CD4-positive, alpha-beta T cell treated with Interleukin-10 for 1 hour (primary cell): ENCODE data around the gene CTCFL.
"Not testable (repeated sequence)": the region's sequence is repeated elsewhere in the genome, so short reads cannot be mapped to it uniquely, and the experiment has no call there.

Experiments
- DNase-seq: peaks from one replicate; pipeline ENCODE4 v3.0.0-alpha.2; 2020

The CTCFL gene

GRCh38 chr20:57478176-57478575 is 46.8 kb downstream of the CTCFL start:
- no peak for DNase-seq

GRCh38 chr20:57476641-57477461 is 48.1 kb downstream of the CTCFL start:
- DNase-seq: no peak

GRCh38 chr20:57476084-57476526 is 48.8 kb downstream of the CTCFL start:
- DNase-seq: no peak

DNA sequence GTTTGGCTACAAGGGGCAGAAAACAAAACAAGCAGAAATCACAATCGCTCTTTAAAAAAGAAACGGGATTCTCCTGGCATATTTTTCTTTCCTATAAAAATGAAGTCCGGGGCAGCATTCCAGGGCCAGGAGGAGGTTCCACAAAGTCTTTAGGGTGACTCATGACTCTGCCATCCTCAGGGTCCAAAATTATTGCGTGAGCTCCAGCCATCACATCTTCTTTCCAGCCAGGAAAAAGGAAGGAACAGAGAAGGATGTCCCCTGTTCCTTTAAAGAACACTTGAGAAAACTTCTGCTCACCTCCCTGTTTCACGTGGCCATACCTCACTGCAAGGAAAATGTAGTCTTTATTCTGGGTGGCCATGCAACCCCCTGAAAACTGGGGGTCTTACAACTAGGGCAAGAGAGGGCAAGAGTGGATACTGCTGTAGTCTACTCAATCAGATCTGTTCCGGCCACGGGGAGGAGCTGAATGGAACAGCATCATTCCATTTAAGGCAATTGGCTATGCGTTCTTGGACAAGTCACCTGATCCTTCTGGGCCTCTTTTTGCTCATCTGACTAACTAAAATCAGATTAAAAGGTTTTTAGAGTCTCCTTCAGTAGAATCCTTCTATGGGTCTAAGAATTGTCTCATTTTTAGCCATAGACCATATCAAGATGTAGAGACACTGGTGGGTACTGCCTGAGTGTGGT is 49.4 kb downstream of the CTCFL start:
- no peak for DNase-seq

GRCh38 chr20:57474816-57475215 is 50.1 kb downstream of the CTCFL start:
- no peak for DNase-seq

DNA sequence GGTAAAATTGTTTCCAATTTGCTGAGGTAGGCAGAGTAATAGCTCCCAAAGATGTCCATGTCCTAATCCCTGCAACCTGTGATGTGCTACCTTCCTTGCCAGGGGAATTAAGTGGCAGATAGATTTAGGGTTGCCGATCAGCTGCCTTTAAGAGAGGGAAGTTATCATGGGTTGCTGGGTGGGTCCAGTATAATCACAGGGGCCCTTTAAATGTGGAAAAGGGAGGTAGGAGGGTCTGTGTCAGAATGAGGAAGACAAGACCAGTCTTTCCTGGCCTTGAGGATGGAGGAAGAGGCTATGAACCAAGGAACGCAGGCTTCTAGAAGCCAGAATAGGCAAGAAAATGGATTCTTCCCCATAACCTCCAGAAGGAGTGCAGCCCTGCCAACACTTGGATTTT is 50.7 kb downstream of the CTCFL start:
- no peak for DNase-seq

DNA sequence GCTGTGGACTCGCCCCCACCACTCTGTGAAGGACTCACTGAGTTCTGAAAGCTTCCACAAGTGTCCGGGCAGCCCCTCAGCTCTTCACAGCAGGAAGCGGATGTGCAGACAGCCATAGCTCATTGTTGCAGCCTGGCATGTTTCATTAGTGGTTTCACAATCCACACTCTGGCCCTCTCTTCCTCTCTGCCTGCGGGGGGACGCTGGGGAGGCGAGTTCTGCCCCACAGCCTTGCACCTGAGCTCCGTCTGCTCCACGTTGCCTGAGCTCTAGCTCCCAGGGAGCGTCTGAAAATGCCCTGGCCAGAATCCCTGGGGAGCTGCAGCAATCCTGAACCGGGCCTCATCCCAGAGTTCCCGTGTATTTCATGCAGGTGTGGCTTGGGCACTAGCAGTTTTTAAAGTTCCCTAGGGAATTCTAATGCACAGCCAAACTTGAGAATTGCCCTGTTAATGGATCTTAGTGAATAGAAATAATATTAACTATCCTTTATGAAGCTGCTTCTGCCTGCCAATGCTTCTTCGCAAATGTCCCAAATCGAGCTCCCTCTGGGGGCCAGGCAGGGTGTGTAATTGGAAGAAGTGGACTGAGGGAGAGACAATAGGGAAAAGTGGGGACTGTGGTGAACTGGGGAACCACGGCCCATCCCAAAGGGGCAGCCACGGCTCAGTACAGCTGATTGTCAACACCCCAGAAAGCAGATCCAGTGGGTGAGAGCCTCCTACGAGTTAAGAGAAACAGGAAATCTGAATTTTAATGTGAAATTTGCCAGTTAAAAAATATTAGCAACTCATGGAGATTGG is 51.5 kb downstream of the CTCFL start:
- DNase-seq: peak; percentile 26

DNA sequence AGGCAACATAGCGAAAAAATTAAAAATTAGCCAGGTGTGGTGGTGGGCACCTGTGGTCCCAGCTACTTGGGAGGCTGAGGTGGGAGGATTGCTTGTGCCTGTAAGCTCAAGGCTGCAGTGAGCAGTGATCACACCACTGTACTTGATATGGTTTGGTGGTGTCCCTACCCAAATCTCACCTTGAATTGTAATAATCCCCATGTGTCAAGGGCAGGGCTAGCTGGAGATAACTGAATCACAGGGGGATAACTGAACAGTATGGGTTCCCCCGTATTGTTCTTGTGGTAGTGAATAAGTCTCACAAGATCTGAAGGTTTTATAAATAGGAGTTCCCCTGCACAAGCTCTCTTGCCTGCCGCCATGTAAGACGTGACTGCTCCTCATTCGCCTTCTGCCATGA is 52.5 kb downstream of the CTCFL start:
- not testable (repeated sequence) for DNase-seq

- no peak for DNase-seq
Observed at GRCh38 chr20:57471496-57472372, 53.2 kb downstream of the CTCFL start.

DNA sequence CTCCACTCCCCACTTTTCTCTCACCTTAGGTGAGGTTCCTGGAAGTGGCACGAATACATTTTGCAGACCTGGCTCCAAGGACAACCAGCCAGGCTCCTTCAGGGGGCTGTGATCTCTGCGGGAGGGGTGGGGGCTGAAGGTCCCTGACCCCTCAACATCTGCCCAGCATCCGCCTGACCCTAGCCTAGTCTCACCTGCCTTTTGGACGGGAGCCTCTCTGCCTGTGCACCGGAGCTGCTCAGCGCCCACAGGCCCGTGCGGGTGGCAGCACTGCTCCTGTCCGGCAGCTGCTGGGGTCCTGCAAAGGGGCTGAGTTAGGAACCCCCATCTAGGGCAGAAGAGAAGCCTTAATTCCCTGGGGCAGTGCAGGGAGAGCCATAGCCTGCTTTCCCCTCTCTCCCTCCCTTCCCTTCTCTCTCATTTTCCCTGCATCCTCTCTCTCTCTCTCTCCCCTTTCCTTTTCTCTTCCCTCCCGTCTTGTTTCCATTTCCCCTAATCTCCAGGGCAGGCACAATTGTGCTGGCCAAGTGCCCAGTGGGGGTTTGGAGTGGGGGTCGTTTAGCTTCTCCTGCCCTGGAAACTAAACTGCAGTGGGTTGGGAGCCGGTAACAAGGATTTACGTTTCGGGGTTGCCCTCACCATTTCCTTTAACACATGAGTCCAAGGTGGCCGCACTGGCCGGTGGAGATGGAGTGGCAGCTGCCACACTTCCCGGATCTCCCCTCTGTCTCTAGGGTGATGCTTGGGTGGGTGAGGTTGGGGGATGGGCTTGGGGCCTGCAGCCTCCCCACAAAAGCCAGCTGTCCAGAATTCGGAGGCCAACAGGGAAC is 54.1 kb downstream of the CTCFL start:
- DNase-seq: no peak

GRCh38 chr20:57470212-57470522 is 54.8 kb downstream of the CTCFL start:
- DNase-seq: no peak

- DNase-seq: no peak
Observed at GRCh38 chr20:57469418-57470211, 55.3 kb downstream of the CTCFL start.

DNA sequence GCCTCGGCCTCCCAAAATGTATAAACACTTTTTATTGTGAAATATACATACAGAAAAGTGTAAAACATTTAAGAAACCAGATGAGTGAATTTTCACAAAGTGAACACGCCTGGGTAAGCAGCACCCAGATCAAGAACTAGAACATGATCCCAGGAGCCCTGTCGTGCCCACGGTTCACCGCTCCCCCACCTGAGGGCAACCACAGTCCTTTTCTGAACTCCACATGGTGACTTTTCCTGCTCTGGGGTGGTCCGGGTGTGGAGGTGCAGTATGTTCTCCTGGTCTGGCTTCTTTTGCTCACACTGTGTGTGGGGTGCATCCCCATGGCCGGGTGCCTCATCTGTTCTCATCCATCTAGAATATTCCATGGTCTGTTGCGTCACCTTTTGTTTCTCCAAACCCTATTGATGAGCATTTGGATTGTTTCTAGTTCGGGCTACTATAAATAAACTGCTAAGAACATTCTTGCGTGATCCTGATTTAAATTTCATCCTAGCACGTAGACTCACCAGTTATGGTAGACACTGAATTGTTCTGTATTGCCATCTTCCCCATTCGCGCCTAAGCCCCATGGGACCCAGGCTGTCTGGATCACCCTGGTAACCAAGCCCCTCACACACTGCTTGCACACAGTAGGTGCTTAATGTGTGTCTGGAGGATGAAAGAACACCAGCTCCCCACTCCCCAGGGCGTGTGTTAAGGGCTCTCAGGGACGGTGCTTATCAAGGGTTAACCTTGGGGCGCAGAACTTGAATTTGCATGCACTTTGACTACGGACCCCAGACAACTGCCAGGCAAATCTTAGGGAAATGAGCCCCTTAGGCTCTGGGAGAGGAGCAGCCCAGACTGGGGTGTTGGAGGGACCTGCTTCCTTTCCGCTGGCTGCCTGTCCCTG is 56.2 kb downstream of the CTCFL start:
- DNase-seq: no peak

DNA sequence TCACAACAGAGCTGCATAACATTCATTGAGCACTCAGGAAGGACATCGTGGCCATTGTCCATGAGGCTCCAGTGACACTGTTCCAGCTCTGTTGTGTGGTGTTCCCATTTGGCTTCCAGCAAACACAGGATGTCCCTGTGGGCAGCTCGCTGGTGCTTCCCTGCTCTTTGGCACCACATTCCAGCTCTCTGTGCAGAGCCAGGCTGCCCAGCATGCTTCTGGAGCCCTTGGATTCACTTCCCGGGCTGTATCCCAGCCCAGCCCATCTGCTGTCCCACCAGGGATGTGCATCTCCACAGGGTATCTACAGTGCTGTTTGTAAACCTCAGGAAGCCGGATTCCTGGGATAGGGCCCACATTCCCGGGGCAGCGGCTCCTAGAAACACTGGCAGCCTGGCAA is 57.2 kb downstream of the CTCFL start:
- no peak for DNase-seq

GRCh38 chr20:57465943-57466342 is 59.0 kb downstream of the CTCFL start:
- DNase-seq: no peak

GRCh38 chr20:57465486-57465885 is 59.5 kb downstream of the CTCFL start:
- no peak for DNase-seq

GRCh38 chr20:57464642-57465211 is 60.2 kb downstream of the CTCFL start:
- DNase-seq: no peak

DNA sequence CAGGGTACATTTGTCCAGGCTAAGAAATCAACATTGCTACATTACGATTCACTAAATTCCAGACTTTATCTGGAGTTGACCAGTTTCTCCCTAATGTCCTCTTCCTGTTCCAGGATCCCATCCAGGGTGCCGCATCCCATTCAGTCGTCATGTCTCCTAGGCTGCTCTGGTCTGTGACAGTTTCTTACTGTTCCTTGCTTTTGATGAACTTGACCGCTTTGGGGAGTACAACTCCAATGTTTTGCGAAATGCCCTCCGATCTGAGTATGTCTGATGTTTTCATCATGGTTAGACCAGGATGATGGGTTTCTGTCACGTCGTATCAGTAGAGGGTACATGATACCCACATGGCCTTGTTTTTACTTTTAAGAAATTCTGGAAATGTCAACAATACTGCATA is 62.2 kb downstream of the CTCFL start:
- no peak for DNase-seq

DNA sequence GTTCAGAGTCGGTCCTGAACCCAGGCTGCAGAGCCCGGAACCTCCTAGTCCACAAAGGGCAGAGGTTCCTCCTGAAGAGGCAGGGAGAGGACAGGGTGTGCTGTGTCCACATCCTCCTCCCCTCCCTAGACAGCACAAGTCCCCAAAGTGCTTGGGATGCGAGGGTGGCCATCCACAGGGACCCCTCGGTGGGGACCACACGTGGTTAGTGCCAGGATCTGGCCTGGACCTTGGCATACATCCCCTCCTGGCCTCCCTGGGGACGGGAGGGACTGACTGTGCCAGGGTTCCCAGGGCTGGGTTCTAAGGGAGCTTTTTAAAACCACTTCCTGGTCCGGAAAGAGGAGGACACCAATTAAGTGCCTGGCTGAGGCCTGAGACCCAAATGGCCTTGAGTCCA is 63.2 kb downstream of the CTCFL start:
- DNase-seq: no peak
